KMS-11 (cell line): ENCODE results near the gene CTSO.

Experiments
- H2AFZ ChIP-seq: fragments of 200-600 bp; sonication (generic); 2 replicates; pipeline ENCODE4 v1.6.1; 2016; ENCODE audit warnings: antibody characterized with exemption, mixed run types, low read depth
- H3K27ac ChIP-seq: fragments of 200-600 bp; sonication (generic); 2 replicates; pipeline ENCODE4 v1.6.1; 2016; ENCODE audit warnings: mild to moderate bottlenecking, mixed run types
- H3K27me3 ChIP-seq: fragments of 200-600 bp; sonication (generic); 2 replicates; pipeline ENCODE4 v1.6.1; 2017; ENCODE audit warnings: mild to moderate bottlenecking, low read depth, mixed run types, moderate library complexity; ENCODE audit not compliant: insufficient read depth
- H3K36me3 ChIP-seq: fragments of 200-600 bp; sonication (generic); 2 replicates; pipeline ENCODE4 v1.6.1; 2017; ENCODE audit warnings: mild to moderate bottlenecking, mixed run types; ENCODE audit not compliant: insufficient read depth
- H3K4me1 ChIP-seq: fragments of 200-600 bp; sonication (generic); 2 replicates; pipeline ENCODE4 v1.6.1; 2016; ENCODE audit warnings: mild to moderate bottlenecking, low read depth, mixed run types; ENCODE audit not compliant: poor library complexity, severe bottlenecking
- H3K4me2 ChIP-seq: fragments of 200-600 bp; sonication (generic); 2 replicates; pipeline ENCODE4 v1.7.0; 2016; ENCODE audit warnings: mild to moderate bottlenecking, mixed run types
- H3K4me3 ChIP-seq: fragments of 200-600 bp; sonication (generic); IDR thresholded peaks from 2 replicates; pipeline ENCODE4 v1.6.1; 2017; ENCODE audit warnings: low read depth, low read length, mixed read lengths; ENCODE audit not compliant: insufficient read depth
- H3K79me2 ChIP-seq: fragments of 200-600 bp; sonication (generic); 2 replicates; pipeline ENCODE4 v1.6.1; 2016; ENCODE audit warnings: low read depth, mixed run types; ENCODE audit not compliant: insufficient read depth
- H3K9ac ChIP-seq: fragments of 200-600 bp; sonication (generic); 2 replicates; pipeline ENCODE4 v1.6.1; 2016; ENCODE audit warnings: mild to moderate bottlenecking, mixed run types
- H4K20me1 ChIP-seq: fragments of 200-600 bp; sonication (generic); 2 replicates; pipeline ENCODE4 v1.6.1; 2016; ENCODE audit warnings: mild to moderate bottlenecking, mixed run types; ENCODE audit not compliant: insufficient read depth
- CTCF ChIP-seq: fragments of 200-600 bp; sonication (generic); conservative IDR thresholded peaks from 2 replicates; pipeline ENCODE4 v1.6.1; 2017; ENCODE audit warnings: low read depth, mild to moderate bottlenecking, antibody characterized with exemption, low read length, moderate library complexity, mixed read lengths

Gene CTSO

DNA sequence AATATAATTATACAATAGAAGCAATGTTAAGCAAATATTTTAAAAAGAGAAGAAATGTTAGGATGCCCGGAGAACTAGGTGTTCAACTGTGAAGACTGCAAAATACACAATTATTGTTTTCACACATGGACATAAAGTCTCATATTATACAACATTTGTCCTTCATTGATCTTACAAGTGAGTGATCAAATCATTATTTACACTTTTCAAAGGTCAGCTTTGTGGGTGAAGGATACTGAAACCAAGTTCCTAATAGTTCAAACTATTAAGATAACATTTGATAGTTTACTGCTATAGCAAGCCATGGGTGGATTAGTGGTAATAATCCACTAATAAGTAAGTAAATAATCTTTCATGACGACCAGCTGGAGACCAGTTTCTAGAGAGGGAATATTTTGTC is 23.3 kb downstream of the CTSO start:
- TF ChIP-seq CTCF: no peak
- H3K27me3 ChIP-seq: no peaks in the 10 kb centered on the region
- H3K4me1 ChIP-seq: no peaks in the 10 kb centered on the region
- no peak overlapping the region for H3K4me2 ChIP-seq
- H3K79me2 ChIP-seq: no peaks in the 10 kb centered on the region
- no peak overlapping the region for H3K27ac ChIP-seq
- no peak overlapping the region for H2AFZ ChIP-seq
- H3K9ac ChIP-seq: no peak overlapping the region
- no peaks in the 10 kb centered on the region for H3K36me3 ChIP-seq
- H4K20me1 ChIP-seq: no peaks in the 10 kb centered on the region
- no peak overlapping the region for H3K4me3 ChIP-seq

- no peak overlapping the region for H3K4me2 ChIP-seq
- no peaks in the 10 kb centered on the region for H3K79me2 ChIP-seq
- no peaks in the 10 kb centered on the region for H3K27me3 ChIP-seq
- no peaks in the 10 kb centered on the region for H3K36me3 ChIP-seq
- no peak for TF ChIP-seq CTCF
- H3K27ac ChIP-seq: no peak overlapping the region
- no peaks in the 10 kb centered on the region for H4K20me1 ChIP-seq
- no peaks in the 10 kb centered on the region for H3K4me1 ChIP-seq
- no peak overlapping the region for H3K4me3 ChIP-seq
- H2AFZ ChIP-seq: no peak overlapping the region
- H3K9ac ChIP-seq: no peak overlapping the region
Measured at GRCh38 chr4:155929833-155930232, 23.8 kb downstream of the CTSO start.

GRCh38 chr4:155924637-155925036 is 29.0 kb downstream of the CTSO start:
- no peak overlapping the region for H3K27ac ChIP-seq
- no peaks in the 10 kb centered on the region for H3K36me3 ChIP-seq
- no peak overlapping the region for H2AFZ ChIP-seq
- no peak overlapping the region for H3K9ac ChIP-seq
- no peaks in the 10 kb centered on the region for H3K27me3 ChIP-seq
- H4K20me1 ChIP-seq: no peaks in the 10 kb centered on the region
- no peak for TF ChIP-seq CTCF
- H3K79me2 ChIP-seq: no peaks in the 10 kb centered on the region
- H3K4me3 ChIP-seq: no peak overlapping the region
- H3K4me2 ChIP-seq: no peak overlapping the region
- no peaks in the 10 kb centered on the region for H3K4me1 ChIP-seq

GRCh38 chr4:155921597-155921996 is 32.1 kb downstream of the CTSO start:
- Histone ChIP-seq H4K20me1 (no peaks in the 10 kb centered on the region), H3K4me2 (no peak overlapping the region), H3K27me3 (no peaks in the 10 kb centered on the region), H3K79me2 (no peaks in the 10 kb centered on the region), H3K4me3 (no peak overlapping the region), H3K4me1 (no peaks in the 10 kb centered on the region), H3K36me3 (no peaks in the 10 kb centered on the region), H2AFZ (no peak overlapping the region), H3K27ac (no peak overlapping the region), H3K9ac (no peak overlapping the region)
- TF ChIP-seq CTCF: no peak

GRCh38 chr4:155914782-155915181 is 38.9 kb downstream of the CTSO start:
- no peak overlapping the region for H3K4me2 ChIP-seq
- TF ChIP-seq CTCF: no peak
- no peak overlapping the region for H2AFZ ChIP-seq
- H3K27me3 ChIP-seq: no peaks in the 10 kb centered on the region
- no peak overlapping the region for H3K9ac ChIP-seq
- H3K27ac ChIP-seq: no peak overlapping the region
- no peaks in the 10 kb centered on the region for H4K20me1 ChIP-seq
- H3K36me3 ChIP-seq: no peaks in the 10 kb centered on the region
- H3K79me2 ChIP-seq: no peaks in the 10 kb centered on the region
- H3K4me3 ChIP-seq: no peak overlapping the region
- peaks cover 3% of the 10 kb centered on the region for H3K4me1 ChIP-seq
